SU-DHL-6 (cell line): Measurements from ENCODE around the gene KIAA0825.

Experiments used
- H2AFZ ChIP-seq: fragments of 200-600 bp; sonication (generic); 2 replicates; pipeline ENCODE4 v1.6.1; 2014; ENCODE audit warnings: low read depth, mild to moderate bottlenecking, moderate library complexity, mixed read lengths, antibody characterized with exemption, low read length; ENCODE audit not compliant: severe bottlenecking
- H3F3A ChIP-seq: fragments of 200-600 bp; shearing (Covaris generic); 2 replicates; pipeline ENCODE4 v1.6.0; 2016; ENCODE audit warnings: antibody characterized with exemption, mild to moderate bottlenecking; ENCODE audit not compliant: insufficient read depth
- H3K27ac ChIP-seq: fragments of 200-600 bp; sonication (generic); 2 replicates; pipeline ENCODE4 v1.5.1; 2016; ENCODE audit warnings: low read depth, mild to moderate bottlenecking, low read length, moderate library complexity, mixed read lengths
- H3K27me3 ChIP-seq: fragments of 200-600 bp; sonication (generic), shearing (Covaris generic); 2 replicates; pipeline ENCODE4 v1.6.0; 2014; ENCODE audit warnings: mild to moderate bottlenecking, low read length
- H3K36me3 ChIP-seq: fragments of 200-600 bp; sonication (generic); 2 replicates; pipeline ENCODE4 v1.6.1; 2014; ENCODE audit warnings: mild to moderate bottlenecking, low read length, mixed read lengths
- H3K4me2 ChIP-seq: fragments of 300-600, 200-600 bp; shearing (Covaris generic), sonication (generic); 2 replicates; pipeline ENCODE4 v1.6.0; 2014; ENCODE audit warnings: low read length, low read depth, mild to moderate bottlenecking; ENCODE audit not compliant: poor library complexity, severe bottlenecking
- H3K4me3 ChIP-seq: fragments of 200-600 bp; sonication (generic); 2 replicates; pipeline ENCODE4 v1.5.1; 2014; ENCODE audit warnings: antibody characterized with exemption, low read length, mild to moderate bottlenecking, mixed read lengths; ENCODE audit not compliant: insufficient read depth, poor library complexity, severe bottlenecking
- H3K79me2 ChIP-seq: fragments of 200-600 bp; sonication (generic); 2 replicates; pipeline ENCODE4 v1.6.1; 2014; ENCODE audit warnings: mild to moderate bottlenecking, low read length, moderate library complexity; ENCODE audit not compliant: insufficient read depth
- H3K9ac ChIP-seq: fragments of 200-600 bp; sonication (generic); 2 replicates; pipeline ENCODE4 v1.7.0; 2014; ENCODE audit warnings: mild to moderate bottlenecking, low read length
- H3K9me2 ChIP-seq: fragments of 200-600 bp; sonication (generic); replicated peaks from 2 replicates; pipeline ENCODE4 v1.6.1; 2014; ENCODE audit warnings: low read length; ENCODE audit not compliant: insufficient read depth
- H3K9me3 ChIP-seq: fragments of 200-600 bp; sonication (generic); 2 replicates; pipeline ENCODE4 v1.6.1; 2014; ENCODE audit warnings: low read length, mixed read lengths; ENCODE audit not compliant: insufficient read depth
- H4K20me1 ChIP-seq: fragments of 200-600 bp; sonication (generic); 2 replicates; pipeline ENCODE4 v1.6.1; 2014; ENCODE audit warnings: low read depth, mild to moderate bottlenecking, antibody characterized with exemption, low read length, moderate library complexity, mixed read lengths
- EZH2phosphoT487 ChIP-seq: fragments of 200-600 bp; sonication (generic), shearing (Covaris generic); conservative IDR thresholded peaks from 2 replicates; pipeline ENCODE4 v1.6.1; 2018; ENCODE audit warnings: mild to moderate bottlenecking, antibody characterized with exemption, low read length, moderate library complexity, mixed read lengths
- TF ChIP-seq, protein P1 (sequence below): fragments of 200-600 bp; sonication (generic); IDR thresholded peaks from one replicate; pipeline ENCODE4 v1.5.1; 2017; ENCODE audit warnings: antibody characterized with exemption, mild to moderate bottlenecking, low read length, moderate library complexity; ENCODE audit not compliant: insufficient read depth, poor library complexity, severe bottlenecking

KIAA0825 gene

DNA sequence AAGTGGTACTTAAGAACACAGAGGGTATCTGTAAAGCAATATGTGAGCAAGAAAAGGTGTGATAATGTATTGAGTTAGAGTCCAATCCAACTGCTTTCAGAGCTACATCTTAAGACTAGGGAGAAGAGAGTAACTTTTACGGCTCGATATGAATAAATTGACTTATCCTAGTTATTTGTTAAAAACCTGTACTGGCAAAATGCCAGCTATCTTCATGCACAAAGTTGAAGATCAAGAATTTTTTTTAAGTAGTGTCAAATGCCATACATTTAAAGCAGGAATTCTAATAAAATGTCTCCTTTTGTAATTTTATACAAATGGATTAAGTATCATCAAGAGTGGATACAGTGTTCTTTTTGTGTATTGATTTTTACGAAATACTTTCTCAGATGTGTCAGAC is 305.2 kb downstream of the KIAA0825 start:
- no peak overlapping the region for H2AFZ ChIP-seq
- H3K27me3 ChIP-seq, result no peaks in the 10 kb centered on the region
- H3K9ac ChIP-seq, result no peak overlapping the region
- no peaks in the 10 kb centered on the region for H3K9me3 ChIP-seq
- H3K36me3 ChIP-seq, result no peaks in the 10 kb centered on the region
- no peak overlapping the region for H3K4me3 ChIP-seq
- no peak overlapping the region for H3K27ac ChIP-seq
- H4K20me1 ChIP-seq, result no peaks in the 10 kb centered on the region
- H3K79me2 ChIP-seq, result no peaks in the 10 kb centered on the region
- no peaks in the 10 kb centered on the region for H3K9me2 ChIP-seq
- TF ChIP-seq, protein P1, sequence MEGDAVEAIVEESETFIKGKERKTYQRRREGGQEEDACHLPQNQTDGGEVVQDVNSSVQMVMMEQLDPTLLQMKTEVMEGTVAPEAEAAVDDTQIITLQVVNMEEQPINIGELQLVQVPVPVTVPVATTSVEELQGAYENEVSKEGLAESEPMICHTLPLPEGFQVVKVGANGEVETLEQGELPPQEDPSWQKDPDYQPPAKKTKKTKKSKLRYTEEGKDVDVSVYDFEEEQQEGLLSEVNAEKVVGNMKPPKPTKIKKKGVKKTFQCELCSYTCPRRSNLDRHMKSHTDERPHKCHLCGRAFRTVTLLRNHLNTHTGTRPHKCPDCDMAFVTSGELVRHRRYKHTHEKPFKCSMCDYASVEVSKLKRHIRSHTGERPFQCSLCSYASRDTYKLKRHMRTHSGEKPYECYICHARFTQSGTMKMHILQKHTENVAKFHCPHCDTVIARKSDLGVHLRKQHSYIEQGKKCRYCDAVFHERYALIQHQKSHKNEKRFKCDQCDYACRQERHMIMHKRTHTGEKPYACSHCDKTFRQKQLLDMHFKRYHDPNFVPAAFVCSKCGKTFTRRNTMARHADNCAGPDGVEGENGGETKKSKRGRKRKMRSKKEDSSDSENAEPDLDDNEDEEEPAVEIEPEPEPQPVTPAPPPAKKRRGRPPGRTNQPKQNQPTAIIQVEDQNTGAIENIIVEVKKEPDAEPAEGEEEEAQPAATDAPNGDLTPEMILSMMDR, result no peak
- no peak for TF ChIP-seq EZH2phosphoT487
- no peak overlapping the region for H3K4me2 ChIP-seq
- H3F3A ChIP-seq, result no peaks in the 10 kb centered on the region

DNA sequence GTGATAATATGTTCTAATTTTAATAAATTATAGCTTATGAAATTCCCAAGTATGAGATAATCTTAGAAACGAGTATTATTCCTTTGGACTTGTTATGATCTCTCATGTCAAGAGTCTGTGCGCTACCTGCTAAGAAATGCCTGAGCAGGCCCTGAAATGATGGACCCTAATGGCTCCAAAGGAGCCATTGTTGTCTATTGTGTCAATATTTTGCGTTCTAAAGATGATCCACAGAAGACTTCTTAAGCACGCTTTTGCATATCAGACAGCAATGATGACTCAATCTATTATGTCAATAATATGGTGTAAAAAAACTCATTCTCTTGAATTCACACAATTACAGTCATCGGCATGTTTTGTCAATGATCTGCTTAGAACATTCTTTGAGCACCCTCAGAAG is 306.1 kb downstream of the KIAA0825 start:
- no peaks in the 10 kb centered on the region for H3K9me2 ChIP-seq
- no peaks in the 10 kb centered on the region for H3K27me3 ChIP-seq
- no peak overlapping the region for H3K4me2 ChIP-seq
- H3K4me3 ChIP-seq, result no peak overlapping the region
- no peaks in the 10 kb centered on the region for H3K79me2 ChIP-seq
- no peak overlapping the region for H3K27ac ChIP-seq
- H3K9me3 ChIP-seq, result no peaks in the 10 kb centered on the region
- H3F3A ChIP-seq, result no peaks in the 10 kb centered on the region
- H3K9ac ChIP-seq, result no peak overlapping the region
- TF ChIP-seq, protein P1, result no peak
- no peak for TF ChIP-seq EZH2phosphoT487
- H2AFZ ChIP-seq, result no peak overlapping the region
- H4K20me1 ChIP-seq, result no peaks in the 10 kb centered on the region
- no peaks in the 10 kb centered on the region for H3K36me3 ChIP-seq

DNA sequence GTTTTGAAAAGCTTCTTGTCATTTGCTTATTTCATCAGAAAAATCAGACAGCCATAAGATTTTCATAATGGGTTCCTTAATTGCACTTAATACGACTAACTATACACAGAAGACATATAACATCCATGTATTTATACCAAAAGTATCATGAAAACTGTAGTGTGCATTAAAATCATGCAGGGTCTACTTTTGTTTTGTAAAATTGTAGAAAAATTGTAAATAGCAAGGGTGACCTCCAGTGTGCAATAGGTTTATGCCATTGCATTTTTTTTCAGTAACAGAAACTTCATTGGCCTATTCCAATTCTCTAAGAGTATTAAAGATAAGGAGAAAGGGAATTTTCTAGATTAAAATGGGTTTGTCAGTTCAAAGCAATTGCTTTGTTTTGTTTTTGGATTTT is 307.6 kb downstream of the KIAA0825 start:
- Histone ChIP-seq H3K4me3 (no peak overlapping the region), H3K9me3 (no peaks in the 10 kb centered on the region), H3K27ac (no peak overlapping the region), H3K27me3 (no peaks in the 10 kb centered on the region), H4K20me1 (no peaks in the 10 kb centered on the region), H3K9ac (no peak overlapping the region), H3K36me3 (no peaks in the 10 kb centered on the region), H3K9me2 (no peaks in the 10 kb centered on the region), H3K4me2 (no peak overlapping the region), H2AFZ (no peak overlapping the region), H3F3A (no peaks in the 10 kb centered on the region), H3K79me2 (no peaks in the 10 kb centered on the region)
- TF ChIP-seq EZH2phosphoT487, result no peak
- TF ChIP-seq, protein P1, result no peak
